Left ventricle myocardium superior (tissue), 1 donor: ENCODE results near the gene HAUS3. TPM values are rescaled to one million over a fixed set of nuclear protein-coding genes. Genes with fewer than 3 reads are reported as not detected.

Experiments used
- ATAC-seq: fragments of 200-7000 bp; cut with Tn5 transposase; one replicate; pipeline ENCODE4 v1.9.1; 2020; ENCODE audit warnings: mild to moderate bottlenecking, moderate library complexity
- DNase-seq: peaks from one replicate; pipeline ENCODE4 v3.0.0-alpha.2; 2020
- intact Hi-C: fragments of 100-400 bp; cut with micrococcal nuclease; formaldehyde crosslinking; loops from one replicate; pipeline ENCODE4 v1.11.0; 2022
- long read RNA-seq: library from polyadenylated mRNA; unstranded; transcript quantifications from one replicate; pipeline ENCODE4 v2.0.0, GENCODE V29; 2021
- total RNA-seq: library from RNA; stranded (reverse); fragmentation: NEBNext Ultra II Directional; extraction: Animal tissue kit (Norgen Biotek cat#: 25700); gene quantifications from one replicate; pipeline ENCODE4 v1.2.1, GENCODE V29; 2021
- donor health status: DM: no; HTN: yes; CAD: no; lungs with severe emphysema.

HAUS3 gene
- 8.2 TPM for total RNA-seq
- long read RNA-seq, full-length matches to known transcripts: 5 of 14 reads
- long read RNA-seq, partial matches to known transcripts: 9 of 14 reads
- long read RNA-seq, other reads (novel, unspliced or antisense): 0 of 14 reads

- DNase-seq (peak; percentile 99), ATAC-seq (peak; percentile 97)
- intact Hi-C loops: no loop called here
Measured at GRCh38 chr4:2241410-2242353, at the start of gene HAUS3, which contains the start of gene POLN. Gene HAUS3 (minus strand): TSS chr4:2242121. CDS start chr4:2240946, 1,175 bp downstream. Gene POLN (minus strand): TSS chr4:2242121. CDS start chr4:2229231, 12,890 bp downstream.

- intact Hi-C loops: no loop called here
- ATAC-seq (no peak), DNase-seq (no peak)
Measured at GRCh38 chr4:2290974-2291704, 49.2 kb upstream of the HAUS3 start.

GRCh38 chr4:2290488-2290887 lies 48.6 kb upstream of the HAUS3 start:
- ATAC-seq (no peak), DNase-seq (peak; percentile 18)
- intact Hi-C loops: no loop called here

- no peak for DNase-seq
Measured at GRCh38 chr4:2289955-2290333, 48.0 kb upstream of the HAUS3 start.

GRCh38 chr4:2289311-2289954 lies 47.5 kb upstream of the HAUS3 start:
- peak; percentile 21 for DNase-seq
- no peak for ATAC-seq
- intact Hi-C loops: no loop called here

More at GRCh38 chr4:2289955-2290333, 48.0 kb upstream of the HAUS3 start:
- intact Hi-C loops: no loop called here
- ATAC-seq: no peak

- no peak for ATAC-seq
- intact Hi-C loops: no loop called here
- no peak for DNase-seq
Measured at GRCh38 chr4:2288051-2288541, 46.2 kb upstream of the HAUS3 start.

- intact Hi-C loops: no loop called here
- DNase-seq: no peak
- ATAC-seq: no peak
Measured at GRCh38 chr4:2287594-2287915, 45.6 kb upstream of the HAUS3 start.

GRCh38 chr4:2286904-2287593 lies 45.1 kb upstream of the HAUS3 start:
- DNase-seq (peak; percentile 20), ATAC-seq (no peak)
- intact Hi-C loops: no loop called here

- DNase-seq (no peak), ATAC-seq (no peak)
Measured at GRCh38 chr4:2285613-2286381, 43.9 kb upstream of the HAUS3 start.

GRCh38 chr4:2284934-2285612 lies 43.2 kb upstream of the HAUS3 start:
- no peak for DNase-seq
- intact Hi-C loops: no loop called here
- ATAC-seq: no peak

More at GRCh38 chr4:2285613-2286381, 43.9 kb upstream of the HAUS3 start:
- intact Hi-C loops: no loop called here

GRCh38 chr4:2284161-2284933 lies 42.4 kb upstream of the HAUS3 start:
- DNase-seq (peak; percentile 21), ATAC-seq (no peak)
- intact Hi-C loops: no loop called here

GRCh38 chr4:2283199-2283711 lies 41.3 kb upstream of the HAUS3 start:
- intact Hi-C loops: no loop called here
- ATAC-seq (no peak), DNase-seq (no peak)

- intact Hi-C loops: no loop called here
Measured at GRCh38 chr4:2281575-2282343, 39.8 kb upstream of the HAUS3 start.

GRCh38 chr4:2280531-2281300 lies 38.8 kb upstream of the HAUS3 start:
- ATAC-seq: no peak
- intact Hi-C loops: no loop called here
- DNase-seq: peak; percentile 29

More at GRCh38 chr4:2281575-2282343, 39.8 kb upstream of the HAUS3 start:
- peak; percentile 24 for DNase-seq
- no peak for ATAC-seq

- no peak for DNase-seq
- no peak for ATAC-seq
- intact Hi-C loops: no loop called here
Measured at GRCh38 chr4:2277956-2278355, 36.0 kb upstream of the HAUS3 start.
